ENCODE data around the gene CADM1. TPM values are rescaled to one million over a fixed set of nuclear protein-coding genes. Genes with fewer than 3 reads are reported as not detected.

CADM1 gene
- total and polyA plus RNA-seq, 9 of the 15 experiments (the other 6 are each of a cell fraction or from before 2014, with no cell fraction given) = 0.42 TPM; not detected in 8

- Histone ChIP-seq H3K79me2 (ENCODE audit: control insufficient read depth, insufficient read depth, low read length) (no peaks in the 10 kb centered on the region), H3K9ac (ENCODE audit: insufficient read depth in 1 of 2, low read depth in 2 of 2, low read length in 2 of 2) (no peak overlapping the region), H4K20me1 (replicated peaks; ENCODE audit: control insufficient read depth, insufficient read depth, low read length) (no peaks in the 10 kb centered on the region), H3K9me3 (replicated peaks; ENCODE audit: control insufficient read depth, insufficient read depth, low read depth, low read length) (no peaks in the 10 kb centered on the region), H3K27me3 (ENCODE audit: control insufficient read depth in 2 of 2, insufficient read depth in 2 of 2, low read length in 2 of 2) (no peaks in the 10 kb centered on the region), H3K27ac (ENCODE audit: extremely low read depth, low read depth, low read length) (no peak overlapping the region), H3K36me3 (ENCODE audit: control insufficient read depth, insufficient read depth, low read length) (no peaks in the 10 kb centered on the region), H3K9me1 (ENCODE audit: control insufficient read depth, insufficient read depth, low read length) (no peaks in the 10 kb centered on the region), H2AFZ (ENCODE audit: low read depth, low read length) (no peak overlapping the region), H3K4me1 (replicated peaks in 1 of 2; ENCODE audit: control insufficient read depth in 2 of 2, insufficient read depth in 2 of 2, low read length in 2 of 2) (no peaks in the 10 kb centered on the region), H3K4me3 (no peak overlapping the region), H3K4me2 (ENCODE audit: insufficient read depth, low read length) (no peak overlapping the region)
- FAIRE-seq = no peak
- ChIA-PET POLR2A (no interaction called here), CTCF (ENCODE audit: low intra/inter-chr PET ratio) (no interaction called here)
- intact Hi-C loops (cut with micrococcal nuclease) = no loop called here
- no peak for ATAC-seq
- in situ Hi-C loops (cut with MboI) = no loop called here
- WGBS (ENCODE audit: insufficient coverage, low coverage, missing lambda C conversion rate) = 0% methylated on average over 2 of the region's 2 CpGs
- BruUV-seq (replicated peaks) = no TSS peak
- DNase-seq (ENCODE audit: extremely low read depth in 1 of 4, low spot score in 3 of 4) = no peak
- TF ChIP-seq CBX5 (IDR thresholded peaks at IDR 0.05; ENCODE audit: borderline replicate concordance, low read depth) (no peak), SOX6 (IDR thresholded peaks at IDR 0.05) (no peak), ZNF124 (CRISPR knock-in tag; IDR thresholded peaks at IDR 0.05) (no peak), ZNF143 (CRISPR knock-in tag; IDR thresholded peaks at IDR 0.05) (no peak), ELF2 (CRISPR knock-in tag; IDR thresholded peaks at IDR 0.05) (no peak), ARNT (IDR thresholded peaks at IDR 0.05) (no peak), ZNF354B (CRISPR knock-in tag; IDR thresholded peaks at IDR 0.05) (no peak), TSHZ1 (CRISPR knock-in tag; IDR thresholded peaks at IDR 0.05) (no peak), E4F1 (CRISPR knock-in tag; IDR thresholded peaks at IDR 0.05; ENCODE audit: borderline replicate concordance) (no peak), ETS2 (tag; IDR thresholded peaks at IDR 0.05; ENCODE audit: borderline replicate concordance, poor library complexity, severe bottlenecking) (no peak)
- TF ChIP-seq, protein P1, sequence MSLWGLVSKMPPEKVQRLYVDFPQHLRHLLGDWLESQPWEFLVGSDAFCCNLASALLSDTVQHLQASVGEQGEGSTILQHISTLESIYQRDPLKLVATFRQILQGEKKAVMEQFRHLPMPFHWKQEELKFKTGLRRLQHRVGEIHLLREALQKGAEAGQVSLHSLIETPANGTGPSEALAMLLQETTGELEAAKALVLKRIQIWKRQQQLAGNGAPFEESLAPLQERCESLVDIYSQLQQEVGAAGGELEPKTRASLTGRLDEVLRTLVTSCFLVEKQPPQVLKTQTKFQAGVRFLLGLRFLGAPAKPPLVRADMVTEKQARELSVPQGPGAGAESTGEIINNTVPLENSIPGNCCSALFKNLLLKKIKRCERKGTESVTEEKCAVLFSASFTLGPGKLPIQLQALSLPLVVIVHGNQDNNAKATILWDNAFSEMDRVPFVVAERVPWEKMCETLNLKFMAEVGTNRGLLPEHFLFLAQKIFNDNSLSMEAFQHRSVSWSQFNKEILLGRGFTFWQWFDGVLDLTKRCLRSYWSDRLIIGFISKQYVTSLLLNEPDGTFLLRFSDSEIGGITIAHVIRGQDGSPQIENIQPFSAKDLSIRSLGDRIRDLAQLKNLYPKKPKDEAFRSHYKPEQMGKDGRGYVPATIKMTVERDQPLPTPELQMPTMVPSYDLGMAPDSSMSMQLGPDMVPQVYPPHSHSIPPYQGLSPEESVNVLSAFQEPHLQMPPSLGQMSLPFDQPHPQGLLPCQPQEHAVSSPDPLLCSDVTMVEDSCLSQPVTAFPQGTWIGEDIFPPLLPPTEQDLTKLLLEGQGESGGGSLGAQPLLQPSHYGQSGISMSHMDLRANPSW (CRISPR knock-in tag; IDR thresholded peaks at IDR 0.05) = no peak
- TF ChIP-seq, protein P2, sequence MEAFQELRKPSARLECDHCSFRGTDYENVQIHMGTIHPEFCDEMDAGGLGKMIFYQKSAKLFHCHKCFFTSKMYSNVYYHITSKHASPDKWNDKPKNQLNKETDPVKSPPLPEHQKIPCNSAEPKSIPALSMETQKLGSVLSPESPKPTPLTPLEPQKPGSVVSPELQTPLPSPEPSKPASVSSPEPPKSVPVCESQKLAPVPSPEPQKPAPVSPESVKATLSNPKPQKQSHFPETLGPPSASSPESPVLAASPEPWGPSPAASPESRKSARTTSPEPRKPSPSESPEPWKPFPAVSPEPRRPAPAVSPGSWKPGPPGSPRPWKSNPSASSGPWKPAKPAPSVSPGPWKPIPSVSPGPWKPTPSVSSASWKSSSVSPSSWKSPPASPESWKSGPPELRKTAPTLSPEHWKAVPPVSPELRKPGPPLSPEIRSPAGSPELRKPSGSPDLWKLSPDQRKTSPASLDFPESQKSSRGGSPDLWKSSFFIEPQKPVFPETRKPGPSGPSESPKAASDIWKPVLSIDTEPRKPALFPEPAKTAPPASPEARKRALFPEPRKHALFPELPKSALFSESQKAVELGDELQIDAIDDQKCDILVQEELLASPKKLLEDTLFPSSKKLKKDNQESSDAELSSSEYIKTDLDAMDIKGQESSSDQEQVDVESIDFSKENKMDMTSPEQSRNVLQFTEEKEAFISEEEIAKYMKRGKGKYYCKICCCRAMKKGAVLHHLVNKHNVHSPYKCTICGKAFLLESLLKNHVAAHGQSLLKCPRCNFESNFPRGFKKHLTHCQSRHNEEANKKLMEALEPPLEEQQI (IDR thresholded peaks at IDR 0.05) = no peak
Observed at GRCh38 chr11:115313224-115313838, 190.9 kb downstream of the CADM1 start.

Measured in K562 (cell line).